ENCODE data around the gene WDR7.

- TF ChIP-seq CTCF (IDR thresholded peaks at IDR 0.05) (no peak), POLR2AphosphoS5 (IDR thresholded peaks at IDR 0.05) (no peak)
Observed at GRCh38 chr18:56973487-56973886, 322.3 kb downstream of the WDR7 start.

Measured in prostate gland (tissue), 2 donors.